HCT116 (cell line): Measurements from ENCODE around the gene ACTR8. TPM values are rescaled to one million over a fixed set of nuclear protein-coding genes. Genes with fewer than 3 reads are reported as not detected.
A peak's percentile ranks its signal among the peaks of the same experiment; 100 is the strongest.

Experiments
- ATAC-seq: fragments of 200-7000 bp; cut with Tn5 transposase; 2 replicates; pipeline ENCODE4 v1.9.1; 2020; ENCODE audit warnings: mild to moderate bottlenecking, moderate library complexity
- BruUV-seq: library from RNA; stranded (reverse); fragments of 400-500 nt; replicated peaks from 2 replicates; lab custom pipeline; 2021; lab: Mats Ljungman, UMichigan
- CTCF ChIA-PET: fragments of 300-600 bp; sonication (Branson Sonifier 250); formaldehyde crosslinking; loops from one replicate; lab custom pipeline; 2021; ENCODE audit warnings: antibody characterized with exemption; lab: Charles Lee
- POLR2A ChIA-PET: fragments of 300-600, 350-600 bp; sonication (Branson Sonifier 250); formaldehyde crosslinking; loops from one replicate; lab custom pipeline; 2021; ENCODE audit warnings: antibody characterized with exemption; lab: Charles Lee
- RAD21 ChIA-PET, 2 experiments: fragments of 300-600 bp; sonication (Branson Sonifier 250); formaldehyde crosslinking; loops; one replicate each; lab custom pipeline; 2023; ENCODE audit warnings: low total read pairs in 2 of 2; ENCODE audit not compliant: uncharacterized antibody in 2 of 2, unreplicated experiment in 2 of 2, low non-redundant PET in 1 of 2; lab: Charles Lee
- DNase-seq: peaks from one replicate; pipeline ENCODE4 v3.0.0-alpha.2; 2010; ENCODE audit warnings: low read depth, low spot score
- H2AFZ ChIP-seq: fragments of 200-600 bp; shearing (Covaris generic), sonication (generic); 2 replicates; pipeline ENCODE4 v1.6.1; 2017; ENCODE audit warnings: low read depth, mixed run types, mixed read lengths, antibody characterized with exemption, low read length; ENCODE audit not compliant: poor library complexity, severe bottlenecking
- H3K27ac ChIP-seq: 2 replicates; pipeline ENCODE4 v1.5.1; 2012; ENCODE audit warnings: low read depth, low read length
- H3K27me3 ChIP-seq: fragments of 200-600 bp; sonication (generic); 2 replicates; pipeline ENCODE4 v1.6.1; 2016; ENCODE audit warnings: mixed run types, low read length, mixed read lengths; ENCODE audit not compliant: insufficient read depth
- H3K36me3 ChIP-seq, 2 experiments: fragments of 200-500 bp in 1 of 2; fragments of 200-600 bp in 1 of 2; sonication (Bioruptor generic) in 1 of 2; sonication (generic) in 1 of 2; 2 replicates each; pipeline versions ENCODE4 v1.5.1 to v1.6.1; 2014 to 2016; ENCODE audit warnings: low read length in 2 of 2, inconsistent platforms in 1 of 2, mixed read lengths in 1 of 2, mixed run types in 1 of 2; ENCODE audit not compliant: insufficient read depth in 2 of 2, control insufficient read depth in 1 of 2
- H3K4me1 ChIP-seq, 2 experiments: fragments of 200-600 bp in 1 of 2; sonication (generic) in 1 of 2; 2 replicates each; pipeline versions ENCODE4 v1.5.1 to v1.6.1; 2012 to 2017; ENCODE audit warnings: low read length in 2 of 2, inconsistent platforms in 1 of 2, mild to moderate bottlenecking in 1 of 2, mixed read lengths in 1 of 2, mixed run types in 1 of 2, moderate library complexity in 1 of 2; ENCODE audit not compliant: insufficient read depth in 2 of 2, control insufficient read depth in 1 of 2
- H3K4me2 ChIP-seq: fragments of 200-600 bp; sonication (generic); 2 replicates; pipeline ENCODE4 v1.6.1; 2017; ENCODE audit warnings: mixed run types, low read length, mixed read lengths
- H3K4me3 ChIP-seq, 2 experiments: fragments of 200-600 bp in 1 of 2; sonication (generic) in 1 of 2; replicated peaks in 1 of 2; 2 replicates each; pipeline ENCODE4 v1.5.1; 2011 to 2016; ENCODE audit warnings: low read length in 2 of 2, control low read depth in 1 of 2, low read depth in 1 of 2, mild to moderate bottlenecking in 1 of 2, mixed read lengths in 1 of 2, mixed run types in 1 of 2
- H3K79me2 ChIP-seq: fragments of 200-600 bp; sonication (generic); 2 replicates; pipeline ENCODE4 v1.6.1; 2017; ENCODE audit warnings: mild to moderate bottlenecking, mixed run types, low read length, moderate library complexity, mixed read lengths; ENCODE audit not compliant: insufficient read depth
- H3K9ac ChIP-seq: fragments of 200-600 bp; sonication (generic); 2 replicates; pipeline ENCODE4 v1.6.1; 2016; ENCODE audit warnings: low read length, mixed read lengths
- H3K9me2 ChIP-seq: fragments of 200-600 bp; sonication (generic), shearing (Covaris generic); 2 replicates; pipeline ENCODE4 v1.6.1; 2017; ENCODE audit warnings: mixed run types, mild to moderate bottlenecking, moderate library complexity; ENCODE audit not compliant: insufficient read depth
- H3K9me3 ChIP-seq, 2 experiments: fragments of 200-500 bp in 1 of 2; fragments of 200-600 bp in 1 of 2; sonication (Bioruptor generic) in 1 of 2; sonication (generic) in 1 of 2; 2 replicates each; pipeline ENCODE4 v1.6.1; 2014 to 2017; ENCODE audit warnings: low read length in 2 of 2, mixed read lengths in 2 of 2, inconsistent platforms in 1 of 2, low read depth in 1 of 2, mild to moderate bottlenecking in 1 of 2, mixed run types in 1 of 2, moderate library complexity in 1 of 2; ENCODE audit not compliant: control insufficient read depth in 1 of 2, insufficient read depth in 1 of 2
- H4K20me1 ChIP-seq: fragments of 200-600 bp; sonication (generic), shearing (Covaris generic); 2 replicates; pipeline ENCODE4 v1.6.1; 2017; ENCODE audit warnings: mixed run types, mild to moderate bottlenecking, moderate library complexity; ENCODE audit not compliant: insufficient read depth
- ATF3 ChIP-seq: IDR thresholded peaks from 2 replicates; pipeline ENCODE4 v1.6.1; 2012
- CBX3 ChIP-seq: IDR thresholded peaks from 2 replicates; pipeline ENCODE4 v1.6.1; 2012; ENCODE audit warnings: low read depth
- CEBPB ChIP-seq: IDR thresholded peaks from 2 replicates; pipeline ENCODE4 v1.6.1; 2012; ENCODE audit warnings: low read depth
- EGR1 ChIP-seq: IDR thresholded peaks from 2 replicates; pipeline ENCODE4 v1.6.1; 2012; ENCODE audit warnings: low read depth
- EZH2 ChIP-seq: fragments of 200-600 bp; sonication (generic); IDR thresholded peaks from 2 replicates; pipeline ENCODE4 v1.6.1; 2017; ENCODE audit warnings: antibody characterized with exemption, mixed run types
- EZH2phosphoT487 ChIP-seq: fragments of 200-600 bp; IDR thresholded peaks from 2 replicates; pipeline ENCODE4 v1.6.1; 2018; ENCODE audit warnings: antibody characterized with exemption, borderline replicate concordance
- FOSL1 ChIP-seq: IDR thresholded peaks from 2 replicates; pipeline ENCODE4 v1.6.1; 2012; ENCODE audit warnings: low read depth
- JUND ChIP-seq: IDR thresholded peaks from 2 replicates; pipeline ENCODE4 v1.6.1; 2012
- POLR2A ChIP-seq: IDR thresholded peaks from 2 replicates; pipeline ENCODE4 v1.7.0; 2011; ENCODE audit warnings: borderline replicate concordance; ENCODE audit not compliant: insufficient read depth, insufficient read length; ENCODE audit errors: extremely low read depth
- POLR2AphosphoS5 ChIP-seq: IDR thresholded peaks from 2 replicates; pipeline ENCODE4 v1.6.1; 2011; ENCODE audit warnings: mild to moderate bottlenecking, low read depth, low read length, moderate library complexity
- RAD21 ChIP-seq: IDR thresholded peaks from 2 replicates; pipeline ENCODE4 v1.6.1; 2012; ENCODE audit warnings: low read depth, mild to moderate bottlenecking
- REST ChIP-seq: IDR thresholded peaks from 2 replicates; pipeline ENCODE4 v1.6.1; 2012; ENCODE audit warnings: low read depth
- SP1 ChIP-seq: IDR thresholded peaks from 2 replicates; pipeline ENCODE4 v1.6.1; 2012; ENCODE audit warnings: low read depth
- SRF ChIP-seq: IDR thresholded peaks from 2 replicates; pipeline ENCODE4 v1.6.1; 2012; ENCODE audit warnings: low read depth
- YY1 ChIP-seq: IDR thresholded peaks from 2 replicates; pipeline ENCODE4 v1.6.1; 2011; ENCODE audit warnings: low read length, low read depth, moderate library complexity, mild to moderate bottlenecking; ENCODE audit not compliant: insufficient replicate concordance; ENCODE audit errors: extremely low read depth
- ZNF274 ChIP-seq: fragments of 200-500 bp; sonication (Bioruptor generic); IDR thresholded peaks from 2 replicates; pipeline ENCODE4 v1.6.1; 2014; ENCODE audit warnings: mild to moderate bottlenecking, low read depth, low read length, inconsistent platforms
- intact Hi-C: fragments of 100-400 bp; cut with micrococcal nuclease; formaldehyde crosslinking; loops from 2 replicates; pipeline ENCODE4 v1.10.0; 2022
- total RNA-seq: library from RNA; stranded (reverse); gene quantifications from one replicate; pipeline ENCODE4 v1.2.1, GENCODE V29; 2021; ENCODE audit not compliant: unreplicated experiment

ACTR8 gene
- total RNA-seq, 1 experiment from 2014 or later = 25.5 TPM

- BruUV-seq = no TSS peak
Observed at GRCh38 chr3:53883008-53883407, 1.1 kb upstream of the ACTR8 start.

GRCh38 chr3:53880396-53881345 is 1.3 kb downstream of the ACTR8 start:
- H2AFZ ChIP-seq = no peak overlapping the region
- intact Hi-C loops = no loop called here
- peak overlapping the region; percentile 85; the same call in 1 of the 2 replicates for H3K27ac ChIP-seq
- ATAC-seq = no peak
- peak overlapping the region; percentile 84 to 97 for H3K4me3 ChIP-seq
- H3K9ac ChIP-seq = peak overlapping the region; percentile 86
- peak overlapping the region; percentile 97 for H3K4me2 ChIP-seq
- no peaks in the 10 kb centered on the region for H3K27me3 ChIP-seq
- peaks cover 2 to 15% of the 10 kb centered on the region in 2 experiments; a peak in 1 of 4 replicates for H3K4me1 ChIP-seq
- peaks cover 39 to 43% of the 10 kb centered on the region in 2 experiments for H3K36me3 ChIP-seq
- BruUV-seq = no TSS peak
- CTCF ChIA-PET = no interaction called here
- no peak for DNase-seq
- no peaks in the 10 kb centered on the region for H3K9me2 ChIP-seq
- POLR2A ChIA-PET = no interaction called here
- H3K9me3 ChIP-seq = no peaks in the 10 kb centered on the region
- H3K79me2 ChIP-seq = peaks cover 14% of the 10 kb centered on the region; the same call in 1 of the 2 replicates
- RAD21 ChIA-PET = no interaction called here
- H4K20me1 ChIP-seq = no peaks in the 10 kb centered on the region
- no peak for TF ChIP-seq ZNF274
- TF ChIP-seq POLR2A = no peak
- TF ChIP-seq EZH2 = no peak
- TF ChIP-seq REST = no peak
- no peak for TF ChIP-seq YY1
- no peak for TF ChIP-seq ATF3
- TF ChIP-seq CEBPB = no peak
- TF ChIP-seq JUND = no peak
- no peak for TF ChIP-seq RAD21
- no peak for TF ChIP-seq CBX3
- no peak for TF ChIP-seq SP1
- TF ChIP-seq EGR1 = no peak
- TF ChIP-seq POLR2AphosphoS5 = no peak
- TF ChIP-seq FOSL1 = no peak
- TF ChIP-seq SRF = no peak
- no peak for TF ChIP-seq EZH2phosphoT487

More at GRCh38 chr3:53883008-53883407, 1.1 kb upstream of the ACTR8 start:
- Histone ChIP-seq H3K4me1 (peaks cover 2 to 15% of the 10 kb centered on the region in 2 experiments; a peak in 1 of 4 replicates), H3K4me3 (no peak overlapping the region), H3K27ac (no peak overlapping the region), H3K79me2 (peaks cover 28% of the 10 kb centered on the region), H4K20me1 (no peaks in the 10 kb centered on the region), H3K9me2 (no peaks in the 10 kb centered on the region), H3K4me2 (no peak overlapping the region), H3K36me3 (peaks cover 22 to 36% of the 10 kb centered on the region in 2 experiments), H3K9me3 (no peaks in the 10 kb centered on the region), H3K27me3 (no peaks in the 10 kb centered on the region), H3K9ac (no peak overlapping the region), H2AFZ (no peak overlapping the region)
- ChIA-PET RAD21 (no interaction called here), CTCF (no interaction called here), POLR2A (no interaction called here)
- intact Hi-C loops = no loop called here
- no peak for TF ChIP-seq EZH2phosphoT487
- no peak for TF ChIP-seq EGR1
- TF ChIP-seq RAD21 = no peak
- no peak for TF ChIP-seq JUND
- TF ChIP-seq CEBPB = no peak
- TF ChIP-seq POLR2AphosphoS5 = no peak
- no peak for DNase-seq
- ATAC-seq = no peak
